GM23248 (cell line): ENCODE results near the gene GRK2.

Experiments used
- EZH2 ChIP-seq: fragments of 200-600 bp; sonication (generic); IDR thresholded peaks from 2 replicates; pipeline ENCODE4 v1.6.1; 2018; ENCODE audit warnings: antibody characterized with exemption, mild to moderate bottlenecking; ENCODE audit not compliant: insufficient read depth, poor library complexity, severe bottlenecking
- EZH2phosphoT487 ChIP-seq: fragments of 200-600 bp; sonication (generic); IDR thresholded peaks from 2 replicates; pipeline ENCODE4 v1.6.1; 2018; ENCODE audit warnings: antibody characterized with exemption, moderate library complexity, mild to moderate bottlenecking, low read depth; ENCODE audit not compliant: insufficient read depth

- TF ChIP-seq EZH2, result no peak
- TF ChIP-seq EZH2phosphoT487, result no peak
Measured at GRCh38 chr11:67278939-67279588, 12.8 kb downstream of the GRK2 start.
